ENCODE results near the gene NTNG1. TPM values are rescaled to one million over a fixed set of nuclear protein-coding genes. Genes with fewer than 3 reads are reported as not detected.
A peak's percentile ranks its signal among the peaks of the same experiment; 100 is the strongest.

The NTNG1 gene
- total RNA-seq, 1 experiment from 2014 or later, result 2.3 TPM

DNA sequence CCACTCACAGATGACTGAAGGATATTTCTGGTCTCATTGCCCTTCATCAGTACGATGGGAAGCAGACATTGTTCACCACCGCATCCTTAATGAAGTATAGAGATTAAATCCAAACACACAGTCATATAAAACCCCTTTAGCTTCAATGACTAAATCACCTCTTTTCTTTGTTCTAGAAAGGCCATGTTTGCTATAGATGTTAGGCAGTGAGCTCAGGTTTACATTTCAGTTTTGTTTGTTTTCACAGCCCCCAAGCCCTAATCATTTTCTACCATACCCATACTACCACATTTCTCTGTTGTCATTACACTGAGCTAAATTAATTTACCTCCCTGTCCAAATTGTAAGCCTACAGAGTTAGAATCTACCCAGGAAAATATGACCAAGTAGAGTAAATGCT, 385.1 kb downstream of the NTNG1 start (continued):
- TF ChIP-seq, protein P1, sequence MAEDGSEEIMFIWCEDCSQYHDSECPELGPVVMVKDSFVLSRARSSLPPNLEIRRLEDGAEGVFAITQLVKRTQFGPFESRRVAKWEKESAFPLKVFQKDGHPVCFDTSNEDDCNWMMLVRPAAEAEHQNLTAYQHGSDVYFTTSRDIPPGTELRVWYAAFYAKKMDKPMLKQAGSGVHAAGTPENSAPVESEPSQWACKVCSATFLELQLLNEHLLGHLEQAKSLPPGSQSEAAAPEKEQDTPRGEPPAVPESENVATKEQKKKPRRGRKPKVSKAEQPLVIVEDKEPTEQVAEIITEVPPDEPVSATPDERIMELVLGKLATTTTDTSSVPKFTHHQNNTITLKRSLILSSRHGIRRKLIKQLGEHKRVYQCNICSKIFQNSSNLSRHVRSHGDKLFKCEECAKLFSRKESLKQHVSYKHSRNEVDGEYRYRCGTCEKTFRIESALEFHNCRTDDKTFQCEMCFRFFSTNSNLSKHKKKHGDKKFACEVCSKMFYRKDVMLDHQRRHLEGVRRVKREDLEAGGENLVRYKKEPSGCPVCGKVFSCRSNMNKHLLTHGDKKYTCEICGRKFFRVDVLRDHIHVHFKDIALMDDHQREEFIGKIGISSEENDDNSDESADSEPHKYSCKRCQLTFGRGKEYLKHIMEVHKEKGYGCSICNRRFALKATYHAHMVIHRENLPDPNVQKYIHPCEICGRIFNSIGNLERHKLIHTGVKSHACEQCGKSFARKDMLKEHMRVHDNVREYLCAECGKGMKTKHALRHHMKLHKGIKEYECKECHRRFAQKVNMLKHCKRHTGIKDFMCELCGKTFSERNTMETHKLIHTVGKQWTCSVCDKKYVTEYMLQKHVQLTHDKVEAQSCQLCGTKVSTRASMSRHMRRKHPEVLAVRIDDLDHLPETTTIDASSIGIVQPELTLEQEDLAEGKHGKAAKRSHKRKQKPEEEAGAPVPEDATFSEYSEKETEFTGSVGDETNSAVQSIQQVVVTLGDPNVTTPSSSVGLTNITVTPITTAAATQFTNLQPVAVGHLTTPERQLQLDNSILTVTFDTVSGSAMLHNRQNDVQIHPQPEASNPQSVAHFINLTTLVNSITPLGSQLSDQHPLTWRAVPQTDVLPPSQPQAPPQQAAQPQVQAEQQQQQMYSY (CRISPR knock-in tag; IDR thresholded peaks at IDR 0.05), result no peak
- TF ChIP-seq ZNF232 (CRISPR knock-in tag; IDR thresholded peaks at IDR 0.05) (no peak), ELF4 (CRISPR knock-in tag; IDR thresholded peaks at IDR 0.05; ENCODE audit: low read depth) (no peak), MYBL2 (CRISPR knock-in tag; IDR thresholded peaks at IDR 0.05) (no peak), ESRRA (CRISPR knock-in tag; IDR thresholded peaks at IDR 0.05; ENCODE audit: borderline replicate concordance) (no peak), ZNF396 (CRISPR knock-in tag; IDR thresholded peaks at IDR 0.05; ENCODE audit: borderline replicate concordance) (no peak), PRRX2 (CRISPR knock-in tag; IDR thresholded peaks at IDR 0.05) (no peak), MXD4 (CRISPR knock-in tag; IDR thresholded peaks at IDR 0.05; ENCODE audit: borderline replicate concordance) (no peak)
- TF ChIP-seq, protein P2, sequence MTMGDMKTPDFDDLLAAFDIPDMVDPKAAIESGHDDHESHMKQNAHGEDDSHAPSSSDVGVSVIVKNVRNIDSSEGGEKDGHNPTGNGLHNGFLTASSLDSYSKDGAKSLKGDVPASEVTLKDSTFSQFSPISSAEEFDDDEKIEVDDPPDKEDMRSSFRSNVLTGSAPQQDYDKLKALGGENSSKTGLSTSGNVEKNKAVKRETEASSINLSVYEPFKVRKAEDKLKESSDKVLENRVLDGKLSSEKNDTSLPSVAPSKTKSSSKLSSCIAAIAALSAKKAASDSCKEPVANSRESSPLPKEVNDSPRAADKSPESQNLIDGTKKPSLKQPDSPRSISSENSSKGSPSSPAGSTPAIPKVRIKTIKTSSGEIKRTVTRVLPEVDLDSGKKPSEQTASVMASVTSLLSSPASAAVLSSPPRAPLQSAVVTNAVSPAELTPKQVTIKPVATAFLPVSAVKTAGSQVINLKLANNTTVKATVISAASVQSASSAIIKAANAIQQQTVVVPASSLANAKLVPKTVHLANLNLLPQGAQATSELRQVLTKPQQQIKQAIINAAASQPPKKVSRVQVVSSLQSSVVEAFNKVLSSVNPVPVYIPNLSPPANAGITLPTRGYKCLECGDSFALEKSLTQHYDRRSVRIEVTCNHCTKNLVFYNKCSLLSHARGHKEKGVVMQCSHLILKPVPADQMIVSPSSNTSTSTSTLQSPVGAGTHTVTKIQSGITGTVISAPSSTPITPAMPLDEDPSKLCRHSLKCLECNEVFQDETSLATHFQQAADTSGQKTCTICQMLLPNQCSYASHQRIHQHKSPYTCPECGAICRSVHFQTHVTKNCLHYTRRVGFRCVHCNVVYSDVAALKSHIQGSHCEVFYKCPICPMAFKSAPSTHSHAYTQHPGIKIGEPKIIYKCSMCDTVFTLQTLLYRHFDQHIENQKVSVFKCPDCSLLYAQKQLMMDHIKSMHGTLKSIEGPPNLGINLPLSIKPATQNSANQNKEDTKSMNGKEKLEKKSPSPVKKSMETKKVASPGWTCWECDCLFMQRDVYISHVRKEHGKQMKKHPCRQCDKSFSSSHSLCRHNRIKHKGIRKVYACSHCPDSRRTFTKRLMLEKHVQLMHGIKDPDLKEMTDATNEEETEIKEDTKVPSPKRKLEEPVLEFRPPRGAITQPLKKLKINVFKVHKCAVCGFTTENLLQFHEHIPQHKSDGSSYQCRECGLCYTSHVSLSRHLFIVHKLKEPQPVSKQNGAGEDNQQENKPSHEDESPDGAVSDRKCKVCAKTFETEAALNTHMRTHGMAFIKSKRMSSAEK (CRISPR knock-in tag; IDR thresholded peaks at IDR 0.05; ENCODE audit: borderline replicate concordance), result no peak
- TF ChIP-seq, protein P3, sequence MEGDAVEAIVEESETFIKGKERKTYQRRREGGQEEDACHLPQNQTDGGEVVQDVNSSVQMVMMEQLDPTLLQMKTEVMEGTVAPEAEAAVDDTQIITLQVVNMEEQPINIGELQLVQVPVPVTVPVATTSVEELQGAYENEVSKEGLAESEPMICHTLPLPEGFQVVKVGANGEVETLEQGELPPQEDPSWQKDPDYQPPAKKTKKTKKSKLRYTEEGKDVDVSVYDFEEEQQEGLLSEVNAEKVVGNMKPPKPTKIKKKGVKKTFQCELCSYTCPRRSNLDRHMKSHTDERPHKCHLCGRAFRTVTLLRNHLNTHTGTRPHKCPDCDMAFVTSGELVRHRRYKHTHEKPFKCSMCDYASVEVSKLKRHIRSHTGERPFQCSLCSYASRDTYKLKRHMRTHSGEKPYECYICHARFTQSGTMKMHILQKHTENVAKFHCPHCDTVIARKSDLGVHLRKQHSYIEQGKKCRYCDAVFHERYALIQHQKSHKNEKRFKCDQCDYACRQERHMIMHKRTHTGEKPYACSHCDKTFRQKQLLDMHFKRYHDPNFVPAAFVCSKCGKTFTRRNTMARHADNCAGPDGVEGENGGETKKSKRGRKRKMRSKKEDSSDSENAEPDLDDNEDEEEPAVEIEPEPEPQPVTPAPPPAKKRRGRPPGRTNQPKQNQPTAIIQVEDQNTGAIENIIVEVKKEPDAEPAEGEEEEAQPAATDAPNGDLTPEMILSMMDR (IDR thresholded peaks at IDR 0.05), result no peak
- TF ChIP-seq, protein P4, sequence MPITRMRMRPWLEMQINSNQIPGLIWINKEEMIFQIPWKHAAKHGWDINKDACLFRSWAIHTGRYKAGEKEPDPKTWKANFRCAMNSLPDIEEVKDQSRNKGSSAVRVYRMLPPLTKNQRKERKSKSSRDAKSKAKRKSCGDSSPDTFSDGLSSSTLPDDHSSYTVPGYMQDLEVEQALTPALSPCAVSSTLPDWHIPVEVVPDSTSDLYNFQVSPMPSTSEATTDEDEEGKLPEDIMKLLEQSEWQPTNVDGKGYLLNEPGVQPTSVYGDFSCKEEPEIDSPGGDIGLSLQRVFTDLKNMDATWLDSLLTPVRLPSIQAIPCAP (CRISPR knock-in tag; IDR thresholded peaks at IDR 0.05), result no peak
- TF ChIP-seq, protein P5, sequence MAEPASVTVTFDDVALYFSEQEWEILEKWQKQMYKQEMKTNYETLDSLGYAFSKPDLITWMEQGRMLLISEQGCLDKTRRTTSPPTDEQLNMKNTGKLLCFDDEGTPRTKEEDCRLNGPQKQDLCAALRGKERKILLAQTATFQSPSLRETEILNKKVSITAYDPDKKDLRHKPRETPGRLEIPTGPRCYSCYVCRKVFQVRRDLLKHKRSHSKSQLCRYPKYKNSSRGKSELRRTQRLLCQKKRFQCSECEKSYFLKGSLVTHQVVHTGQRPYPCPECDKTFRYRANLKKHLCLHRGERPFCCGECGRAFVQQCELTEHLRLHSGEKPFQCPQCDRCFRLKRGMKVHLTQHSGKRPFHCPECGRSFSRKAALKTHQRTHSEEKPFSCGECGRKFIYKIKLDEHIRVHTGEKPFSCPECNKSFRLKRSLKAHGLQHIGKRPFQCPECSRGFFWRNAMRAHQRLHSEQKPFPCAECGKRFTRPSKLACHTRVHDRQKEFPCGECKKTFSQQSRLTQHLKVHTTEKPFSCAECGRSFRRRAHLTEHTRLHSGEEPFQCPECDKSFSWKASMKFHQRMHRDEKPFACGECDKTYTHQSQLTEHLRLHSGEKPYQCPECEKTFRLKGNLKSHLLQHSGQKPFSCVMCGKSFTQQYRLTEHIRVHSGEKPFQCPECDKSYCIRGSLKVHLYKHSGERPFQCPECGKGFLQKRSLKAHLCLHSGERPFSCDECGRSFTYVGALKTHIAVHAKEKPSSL (CRISPR knock-in tag; conservative IDR thresholded peaks at IDR 0.05), result no peak

DNA sequence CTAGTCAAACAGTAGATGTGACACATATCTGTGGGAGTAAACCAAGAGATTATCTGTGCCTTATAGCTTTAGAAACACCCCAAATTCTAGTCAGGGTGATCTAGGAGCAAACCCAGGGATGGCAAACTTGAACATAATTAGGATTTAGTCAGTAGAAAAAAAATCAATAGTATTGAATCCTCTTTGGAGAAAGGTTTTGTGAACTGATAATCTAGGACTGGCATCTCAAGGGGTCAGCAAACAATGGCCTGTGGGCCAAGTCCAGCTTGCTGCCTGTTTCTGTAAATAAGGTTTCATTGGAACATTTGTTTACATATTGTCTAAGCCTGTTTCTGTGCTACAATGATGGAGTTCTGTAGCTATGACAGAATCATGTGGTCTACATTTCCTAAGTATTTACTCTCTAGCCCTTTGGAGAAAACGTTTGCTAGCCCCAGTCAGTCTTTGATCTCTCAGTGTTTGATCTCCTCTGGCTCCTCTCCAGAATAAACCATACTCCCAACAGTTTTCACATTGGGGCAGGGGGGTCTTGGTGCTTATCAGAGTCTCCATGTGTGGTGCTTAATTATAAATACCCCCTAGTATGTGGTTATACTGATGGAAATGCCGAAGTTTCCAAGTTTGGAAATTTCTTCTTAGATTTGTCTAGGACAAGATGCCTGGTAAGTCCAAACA, 385.8 kb downstream of the NTNG1 start:
- Mint-ChIP-seq H3K36me3 (no peaks in the 10 kb centered on the region), H3K27ac (no peak overlapping the region), H3K9me3 (no peaks in the 10 kb centered on the region), H3K4me1 (peaks cover 24% of the 10 kb centered on the region), H3K4me3 (no peak overlapping the region), H3K27me3 (ENCODE audit: low read depth) (no peaks in the 10 kb centered on the region)
- POLR2A ChIA-PET, result no interaction called here
- CTCF ChIA-PET, result interaction anchor here (1.0 kb wide), 1 partner anchor 49 kb away, joined by 5 read pairs; no protein-coding TSS in a partner anchor
- TF ChIP-seq GABPB1 (CRISPR knock-in tag; IDR thresholded peaks at IDR 0.05), result peak; percentile 23; the same call in 1 of the 2 replicates
- no peak for TF ChIP-seq ZBTB21 (CRISPR knock-in tag; IDR thresholded peaks at IDR 0.05; ENCODE audit: borderline replicate concordance)
- DNase-seq (ENCODE audit: low spot score) (no peak), ATAC-seq (no peak)

All from WTC11 (cell line).